ENCODE data around the gene CELSR2. TPM values are rescaled to one million over a fixed set of nuclear protein-coding genes. Genes with fewer than 3 reads are reported as not detected.

The CELSR2 gene
- total and polyA plus RNA-seq, 2 experiments from 2014 or later = 11.2 to 35.1 TPM

GRCh38 chr1:109261578-109261977, 12.2 kb downstream of the CELSR2 start (continued):
- TF ChIP-seq CREB1 (CRISPR knock-in tag; IDR thresholded peaks at IDR 0.05; ENCODE audit: low read depth) (no peak), ZNF331 (CRISPR knock-in tag; IDR thresholded peaks at IDR 0.05; ENCODE audit: low read depth) (no peak), JUNB (IDR thresholded peaks at IDR 0.05; ENCODE audit: unreplicated experiment) (no peak), STAT1 (IDR thresholded peaks at IDR 0.05; ENCODE audit: unreplicated experiment) (no peak), NANOG (IDR thresholded peaks at IDR 0.05; ENCODE audit: borderline replicate concordance) (no peak), EZH2 (IDR thresholded peaks at IDR 0.05; ENCODE audit: low read depth, unreplicated experiment) (no peak), CTCF (conservative IDR thresholded peaks at IDR 0.05; ENCODE audit: low read depth in 2 of 2) (no peak), POLR2AphosphoS5 (IDR thresholded peaks at IDR 0.05; ENCODE audit: low read depth) (no peak), ETS1 (IDR thresholded peaks at IDR 0.05) (no peak), ZNF114 (CRISPR knock-in tag; IDR thresholded peaks at IDR 0.05) (no peak), REST (IDR thresholded peaks at IDR 0.05; ENCODE audit: unreplicated experiment) (no peak)

- Mint-ChIP-seq H3K27me3 (ENCODE audit: insufficient read depth, low read depth, poor library complexity) (peaks cover 10% of the 10 kb centered on the region), H3K36me3 (ENCODE audit: low read depth) (peaks cover 3% of the 10 kb centered on the region; the same call in 2 of the 3 replicates), H3K4me1 (peaks cover 22% of the 10 kb centered on the region), H3K4me3 (no peak overlapping the region), H3K9me3 (no peaks in the 10 kb centered on the region; the same call in 1 of the 3 replicates), H3K27ac (no peak overlapping the region)
- Histone ChIP-seq H3K27ac (ENCODE audit: low read depth) (no peak overlapping the region), H2AFZ (no peak overlapping the region), H3K4me3 (no peak overlapping the region), H3K79me2 (replicated peaks; ENCODE audit: insufficient read depth) (no peaks in the 10 kb centered on the region), H3K4me2 (no peak overlapping the region), H3K27me3 (ENCODE audit: insufficient read depth) (no peaks in the 10 kb centered on the region), H3K36me3 (ENCODE audit: insufficient read depth) (no peaks in the 10 kb centered on the region; the same call in 1 of the 2 replicates), H3K9me2 (ENCODE audit: insufficient read depth) (no peaks in the 10 kb centered on the region), H3F3A (replicated peaks; ENCODE audit: low read depth) (0 out of 2 replicates have a peak, but pooled peaks cover 5% of the 10 kb centered on the region), H4K20me1 (replicated peaks; ENCODE audit: insufficient read depth) (no peaks in the 10 kb centered on the region), H3K4me1 (ENCODE audit: insufficient read depth) (no peaks in the 10 kb centered on the region; the same call in 1 of the 2 replicates)
- ATAC-seq (no peak), DNase-seq (ENCODE audit: low spot score) (no peak)
- TF ChIP-seq JUNB (IDR thresholded peaks at IDR 0.05; ENCODE audit: unreplicated experiment) (no peak), NANOG (IDR thresholded peaks at IDR 0.05; ENCODE audit: borderline replicate concordance) (no peak), CREB1 (CRISPR knock-in tag; IDR thresholded peaks at IDR 0.05; ENCODE audit: low read depth) (no peak), REST (IDR thresholded peaks at IDR 0.05; ENCODE audit: unreplicated experiment) (no peak)
Measured at GRCh38 chr1:109262231-109263055, 13.1 kb downstream of the CELSR2 start.
